ENCODE results near the gene PPP1CC.

Gene PPP1CC

GRCh38 chr12:110742718-110743570 is at the start of gene PPP1CC:
Gene PPP1CC (minus strand): TSS chr12:110742891. CDS start chr12:110742707, 184 bp downstream.
- H3K4me1 ChIP-seq (ENCODE audit: insufficient read depth, low read length), result peaks cover 21% of the 10 kb centered on the region
- H3K27me3 ChIP-seq (ENCODE audit: insufficient read depth, low read length), result no peaks in the 10 kb centered on the region
- peak within 1 kb of the TSS; percentile 92 for H3K27ac ChIP-seq (ENCODE audit: low read length)
- peaks cover 22% of the 10 kb centered on the region; the same call in 1 of the 2 replicates for H3K36me3 ChIP-seq (ENCODE audit: insufficient read depth, low read depth, low read length)
- H3K4me3 ChIP-seq (ENCODE audit: low read length), result peak within 1 kb of the TSS; percentile 97
- H3K9me3 ChIP-seq (ENCODE audit: insufficient read depth, low read depth, low read length), result no peaks in the 10 kb centered on the region
- H3K9ac ChIP-seq (ENCODE audit: low read depth, low read length), result peak within 1 kb of the TSS; percentile 94

GRCh38 chr12:110791589-110791988 is 48.9 kb upstream of the PPP1CC start:
- H3K9ac ChIP-seq (ENCODE audit: low read depth, low read length), result no peak overlapping the region
- no peak overlapping the region for H3K4me3 ChIP-seq (ENCODE audit: low read length)
- no peaks in the 10 kb centered on the region for H3K27me3 ChIP-seq (ENCODE audit: insufficient read depth, low read length)
- no peaks in the 10 kb centered on the region for H3K4me1 ChIP-seq (ENCODE audit: insufficient read depth, low read length)
- H3K27ac ChIP-seq (ENCODE audit: low read length), result no peak overlapping the region
- no peaks in the 10 kb centered on the region for H3K36me3 ChIP-seq (ENCODE audit: insufficient read depth, low read depth, low read length)
- no peaks in the 10 kb centered on the region for H3K9me3 ChIP-seq (ENCODE audit: insufficient read depth, low read depth, low read length)

GRCh38 chr12:110790301-110790700 is 47.6 kb upstream of the PPP1CC start:
- no peak overlapping the region for H3K27ac ChIP-seq (ENCODE audit: low read length)

GRCh38 chr12:110786012-110786411 is 43.3 kb upstream of the PPP1CC start:
- H3K36me3 ChIP-seq (ENCODE audit: insufficient read depth, low read depth, low read length), result no peaks in the 10 kb centered on the region
- H3K27ac ChIP-seq (ENCODE audit: low read length), result no peak overlapping the region
- no peak overlapping the region for H3K9ac ChIP-seq (ENCODE audit: low read depth, low read length)
- no peaks in the 10 kb centered on the region for H3K4me1 ChIP-seq (ENCODE audit: insufficient read depth, low read length)
- no peaks in the 10 kb centered on the region for H3K9me3 ChIP-seq (ENCODE audit: insufficient read depth, low read depth, low read length)
- no peak overlapping the region for H3K4me3 ChIP-seq (ENCODE audit: low read length)
- no peaks in the 10 kb centered on the region for H3K27me3 ChIP-seq (ENCODE audit: insufficient read depth, low read length)

More at GRCh38 chr12:110790301-110790700, 47.6 kb upstream of the PPP1CC start:
- no peaks in the 10 kb centered on the region for H3K36me3 ChIP-seq (ENCODE audit: insufficient read depth, low read depth, low read length)
- H3K9me3 ChIP-seq (ENCODE audit: insufficient read depth, low read depth, low read length), result no peaks in the 10 kb centered on the region
- no peak overlapping the region for H3K9ac ChIP-seq (ENCODE audit: low read depth, low read length)
- no peaks in the 10 kb centered on the region for H3K4me1 ChIP-seq (ENCODE audit: insufficient read depth, low read length)
- no peaks in the 10 kb centered on the region for H3K27me3 ChIP-seq (ENCODE audit: insufficient read depth, low read length)
- H3K4me3 ChIP-seq (ENCODE audit: low read length), result no peak overlapping the region

GRCh38 chr12:110785240-110785639 is 42.5 kb upstream of the PPP1CC start:
- no peaks in the 10 kb centered on the region for H3K27me3 ChIP-seq (ENCODE audit: insufficient read depth, low read length)
- H3K4me1 ChIP-seq (ENCODE audit: insufficient read depth, low read length), result no peaks in the 10 kb centered on the region
- H3K36me3 ChIP-seq (ENCODE audit: insufficient read depth, low read depth, low read length), result no peaks in the 10 kb centered on the region
- no peak overlapping the region for H3K9ac ChIP-seq (ENCODE audit: low read depth, low read length)
- no peaks in the 10 kb centered on the region for H3K9me3 ChIP-seq (ENCODE audit: insufficient read depth, low read depth, low read length)
- no peak overlapping the region for H3K4me3 ChIP-seq (ENCODE audit: low read length)
- no peak overlapping the region for H3K27ac ChIP-seq (ENCODE audit: low read length)

- Histone ChIP-seq H3K27ac (ENCODE audit: low read length) (no peak overlapping the region), H3K4me3 (ENCODE audit: low read length) (no peak overlapping the region), H3K4me1 (ENCODE audit: insufficient read depth, low read length) (no peaks in the 10 kb centered on the region; the same call in 1 of the 2 replicates), H3K9ac (ENCODE audit: low read depth, low read length) (no peak overlapping the region), H3K27me3 (ENCODE audit: insufficient read depth, low read length) (no peaks in the 10 kb centered on the region), H3K36me3 (ENCODE audit: insufficient read depth, low read depth, low read length) (no peaks in the 10 kb centered on the region), H3K9me3 (ENCODE audit: insufficient read depth, low read depth, low read length) (no peaks in the 10 kb centered on the region)
These were observed 40.2 kb upstream of the PPP1CC start for GRCh38 chr12:110782922-110783321.

GRCh38 chr12:110782094-110782493 is 39.4 kb upstream of the PPP1CC start:
- H3K27ac ChIP-seq (ENCODE audit: low read length), result no peak overlapping the region
- H3K9ac ChIP-seq (ENCODE audit: low read depth, low read length), result no peak overlapping the region
- no peaks in the 10 kb centered on the region for H3K27me3 ChIP-seq (ENCODE audit: insufficient read depth, low read length)
- no peaks in the 10 kb centered on the region for H3K9me3 ChIP-seq (ENCODE audit: insufficient read depth, low read depth, low read length)
- H3K4me1 ChIP-seq (ENCODE audit: insufficient read depth, low read length), result no peaks in the 10 kb centered on the region; the same call in 1 of the 2 replicates
- H3K4me3 ChIP-seq (ENCODE audit: low read length), result no peak overlapping the region
- H3K36me3 ChIP-seq (ENCODE audit: insufficient read depth, low read depth, low read length), result no peaks in the 10 kb centered on the region

- H3K27ac ChIP-seq (ENCODE audit: low read length), result no peak overlapping the region
- H3K4me3 ChIP-seq (ENCODE audit: low read length), result no peak overlapping the region
- peaks cover 4% of the 10 kb centered on the region; the same call in 1 of the 2 replicates for H3K4me1 ChIP-seq (ENCODE audit: insufficient read depth, low read length)
- no peaks in the 10 kb centered on the region for H3K27me3 ChIP-seq (ENCODE audit: insufficient read depth, low read length)
- H3K9ac ChIP-seq (ENCODE audit: low read depth, low read length), result no peak overlapping the region
- H3K36me3 ChIP-seq (ENCODE audit: insufficient read depth, low read depth, low read length), result no peaks in the 10 kb centered on the region
- no peaks in the 10 kb centered on the region for H3K9me3 ChIP-seq (ENCODE audit: insufficient read depth, low read depth, low read length)
These were observed 37.8 kb upstream of the PPP1CC start for GRCh38 chr12:110780448-110780847.

- H3K4me3 ChIP-seq (ENCODE audit: low read length), result no peak overlapping the region
- no peaks in the 10 kb centered on the region for H3K27me3 ChIP-seq (ENCODE audit: insufficient read depth, low read length)
- H3K9ac ChIP-seq (ENCODE audit: low read depth, low read length), result no peak overlapping the region; the same call in 1 of the 2 replicates
- H3K27ac ChIP-seq (ENCODE audit: low read length), result no peak overlapping the region
- no peaks in the 10 kb centered on the region for H3K36me3 ChIP-seq (ENCODE audit: insufficient read depth, low read depth, low read length)
- H3K9me3 ChIP-seq (ENCODE audit: insufficient read depth, low read depth, low read length), result no peaks in the 10 kb centered on the region
- peaks cover 4% of the 10 kb centered on the region; the same call in 1 of the 2 replicates for H3K4me1 ChIP-seq (ENCODE audit: insufficient read depth, low read length)
These were observed 36.3 kb upstream of the PPP1CC start for GRCh38 chr12:110778833-110779577.

GRCh38 chr12:110776410-110776809 is 33.7 kb upstream of the PPP1CC start:
- no peaks in the 10 kb centered on the region for H3K9me3 ChIP-seq (ENCODE audit: insufficient read depth, low read depth, low read length)
- H3K36me3 ChIP-seq (ENCODE audit: insufficient read depth, low read depth, low read length), result no peaks in the 10 kb centered on the region
- peak overlapping the region; percentile 22 for H3K27ac ChIP-seq (ENCODE audit: low read length)
- H3K4me3 ChIP-seq (ENCODE audit: low read length), result no peak overlapping the region
- H3K27me3 ChIP-seq (ENCODE audit: insufficient read depth, low read length), result no peaks in the 10 kb centered on the region
- H3K9ac ChIP-seq (ENCODE audit: low read depth, low read length), result no peak overlapping the region
- peaks cover 4% of the 10 kb centered on the region; the same call in 1 of the 2 replicates for H3K4me1 ChIP-seq (ENCODE audit: insufficient read depth, low read length)

GRCh38 chr12:110775997-110776396 is 33.3 kb upstream of the PPP1CC start:
- Histone ChIP-seq H3K9me3 (ENCODE audit: insufficient read depth, low read depth, low read length) (no peaks in the 10 kb centered on the region), H3K36me3 (ENCODE audit: insufficient read depth, low read depth, low read length) (no peaks in the 10 kb centered on the region), H3K9ac (ENCODE audit: low read depth, low read length) (no peak overlapping the region), H3K27ac (ENCODE audit: low read length) (peak overlapping the region; percentile 22), H3K27me3 (ENCODE audit: insufficient read depth, low read length) (no peaks in the 10 kb centered on the region), H3K4me3 (ENCODE audit: low read length) (no peak overlapping the region), H3K4me1 (ENCODE audit: insufficient read depth, low read length) (peaks cover 4% of the 10 kb centered on the region; the same call in 1 of the 2 replicates)

Data from iPS-20b (cell line).